NCI-H510A (cell line): ENCODE results near the gene TEX264.

Experiments used
- DNase-seq: peaks from one replicate; lab custom pipeline; 2025; lab: John Stamatoyannopoulos, UW

The TEX264 gene

GRCh38 chr3:51750878-51751277 lies 79.8 kb downstream of the TEX264 start:
- DNase-seq, result no peak

GRCh38 chr3:51751287-51751686 lies 80.2 kb downstream of the TEX264 start:
- no peak for DNase-seq
